ENCODE data around the gene PLCXD1. TPM values are rescaled to one million over a fixed set of nuclear protein-coding genes. Genes with fewer than 3 reads are reported as not detected.

PLCXD1 gene
- total RNA-seq, 1 donor from 2014 or later, result 52.4 TPM

DNA sequence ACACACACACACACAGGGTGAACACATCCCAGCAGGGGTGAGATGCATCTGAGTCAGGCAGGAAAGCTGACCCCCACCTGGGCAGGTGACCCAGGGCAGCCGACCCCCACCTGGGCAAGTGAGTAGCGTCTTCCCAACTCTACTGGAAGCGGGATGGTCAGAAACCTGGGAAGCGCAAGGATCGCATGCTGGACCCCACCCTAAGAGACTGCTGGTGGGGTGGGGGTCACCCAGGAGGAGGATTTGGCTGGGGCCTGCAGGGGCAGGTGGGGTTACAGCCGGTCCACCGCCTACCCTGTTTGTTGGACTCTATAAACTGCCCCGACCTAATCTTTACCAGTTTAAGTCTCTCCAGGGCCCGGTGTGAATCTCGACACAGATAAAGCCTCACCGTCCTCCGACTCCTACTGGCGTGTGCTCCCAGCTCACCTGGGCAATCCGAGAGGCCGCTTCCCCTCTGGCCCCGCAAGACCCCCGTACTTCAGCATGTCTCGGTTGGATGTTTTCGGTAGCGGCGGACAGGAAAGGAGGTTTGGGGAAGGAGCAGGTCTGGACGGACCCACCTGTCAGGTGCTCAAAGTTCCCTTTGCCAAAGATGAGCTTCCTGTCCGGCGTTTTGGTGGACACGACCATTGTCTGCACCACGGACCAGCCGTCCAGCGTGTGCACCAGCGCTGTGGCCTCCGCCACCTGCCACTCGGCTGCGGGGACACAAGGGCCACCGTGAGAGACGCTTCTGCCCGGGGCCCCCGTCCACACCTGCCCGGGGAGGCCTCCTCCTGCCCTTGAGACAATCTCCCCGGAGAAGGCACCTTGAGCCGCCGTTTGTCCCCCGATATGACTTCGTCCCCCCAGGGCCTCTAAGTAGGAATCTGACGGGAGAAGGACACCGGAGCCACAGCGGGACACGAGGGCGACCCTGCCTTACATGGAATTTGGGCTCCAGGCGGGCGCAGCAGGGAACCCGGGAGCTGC lies 35.5 kb downstream of the PLCXD1 start:
- Mint-ChIP-seq H3K27ac (ENCODE audit: unreplicated experiment) (no peak overlapping the region), H3K27me3 (ENCODE audit: low read depth) (peaks cover 10% of the 10 kb centered on the region), H3K9me3 (peaks cover 4% of the 10 kb centered on the region), H3K4me1 (peaks cover 11% of the 10 kb centered on the region), H3K36me3 (ENCODE audit: low read depth) (peaks cover 13% of the 10 kb centered on the region), H3K4me3 (peak overlapping the region; percentile 73)
- TF ChIP-seq, protein P1, sequence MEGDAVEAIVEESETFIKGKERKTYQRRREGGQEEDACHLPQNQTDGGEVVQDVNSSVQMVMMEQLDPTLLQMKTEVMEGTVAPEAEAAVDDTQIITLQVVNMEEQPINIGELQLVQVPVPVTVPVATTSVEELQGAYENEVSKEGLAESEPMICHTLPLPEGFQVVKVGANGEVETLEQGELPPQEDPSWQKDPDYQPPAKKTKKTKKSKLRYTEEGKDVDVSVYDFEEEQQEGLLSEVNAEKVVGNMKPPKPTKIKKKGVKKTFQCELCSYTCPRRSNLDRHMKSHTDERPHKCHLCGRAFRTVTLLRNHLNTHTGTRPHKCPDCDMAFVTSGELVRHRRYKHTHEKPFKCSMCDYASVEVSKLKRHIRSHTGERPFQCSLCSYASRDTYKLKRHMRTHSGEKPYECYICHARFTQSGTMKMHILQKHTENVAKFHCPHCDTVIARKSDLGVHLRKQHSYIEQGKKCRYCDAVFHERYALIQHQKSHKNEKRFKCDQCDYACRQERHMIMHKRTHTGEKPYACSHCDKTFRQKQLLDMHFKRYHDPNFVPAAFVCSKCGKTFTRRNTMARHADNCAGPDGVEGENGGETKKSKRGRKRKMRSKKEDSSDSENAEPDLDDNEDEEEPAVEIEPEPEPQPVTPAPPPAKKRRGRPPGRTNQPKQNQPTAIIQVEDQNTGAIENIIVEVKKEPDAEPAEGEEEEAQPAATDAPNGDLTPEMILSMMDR (conservative IDR thresholded peaks at IDR 0.05), result no peak
- DNase-seq (ENCODE audit: low read depth, low spot score), result no peak

- H3K9me3 Mint-ChIP-seq, result peaks cover 4% of the 10 kb centered on the region
- peaks cover 11% of the 10 kb centered on the region for H3K4me1 Mint-ChIP-seq
- DNase-seq (ENCODE audit: low read depth, low spot score), result no peak
- TF ChIP-seq, protein P1 (conservative IDR thresholded peaks at IDR 0.05), result no peak
- peak overlapping the region; percentile 100 for H3K4me3 Mint-ChIP-seq
- H3K27me3 Mint-ChIP-seq (ENCODE audit: low read depth), result peaks cover 7% of the 10 kb centered on the region
- H3K27ac Mint-ChIP-seq (ENCODE audit: unreplicated experiment), result peak overlapping the region; percentile 22
- peaks cover 8% of the 10 kb centered on the region for H3K36me3 Mint-ChIP-seq (ENCODE audit: low read depth)
Measured at GRCh38 chrX:317424-318067, 36.4 kb downstream of the PLCXD1 start.

DNA sequence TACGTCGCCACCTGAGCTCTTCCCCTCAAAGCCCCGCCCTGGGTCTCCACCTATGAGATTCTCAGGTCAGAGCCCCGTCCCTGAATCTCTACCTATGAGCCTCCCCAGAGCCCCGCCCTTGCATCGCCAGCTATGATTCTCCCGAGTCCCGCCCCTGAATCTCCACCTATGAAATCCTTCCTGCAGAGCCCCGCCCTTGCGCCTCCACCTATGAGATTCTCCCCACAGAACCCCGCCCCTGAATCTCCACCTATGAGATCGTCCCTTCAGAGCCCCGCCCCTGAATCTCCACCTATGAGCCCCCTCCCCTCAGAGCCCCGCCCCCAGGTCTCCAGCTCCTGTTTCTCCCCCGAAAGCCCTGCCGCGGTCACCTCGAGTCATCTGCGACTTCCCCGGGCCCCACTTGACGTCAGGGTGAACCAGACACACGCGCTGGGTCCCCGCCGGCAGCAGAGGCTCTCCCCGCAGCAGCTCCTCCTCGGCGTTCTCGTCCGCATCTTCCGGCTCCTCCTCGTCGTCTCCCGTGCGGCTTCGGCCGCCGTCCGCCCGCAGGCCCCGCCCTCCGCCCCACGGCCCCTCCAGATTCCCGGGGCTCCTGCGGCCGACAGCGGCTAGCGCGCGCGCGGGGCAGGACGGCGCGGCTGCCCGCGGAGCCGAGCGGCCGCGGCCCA lies 37.0 kb downstream of the PLCXD1 start:
- DNase-seq (ENCODE audit: low read depth, low spot score), result peak; percentile 92
- TF ChIP-seq, protein P1 (conservative IDR thresholded peaks at IDR 0.05), result no peak
- Mint-ChIP-seq H3K27ac (ENCODE audit: unreplicated experiment) (peak overlapping the region; percentile 99), H3K27me3 (ENCODE audit: low read depth) (peaks cover 10% of the 10 kb centered on the region), H3K36me3 (ENCODE audit: low read depth) (peaks cover 9% of the 10 kb centered on the region), H3K4me1 (peaks cover 13% of the 10 kb centered on the region), H3K9me3 (peaks cover 4% of the 10 kb centered on the region), H3K4me3 (peak overlapping the region; percentile 100)

DNA sequence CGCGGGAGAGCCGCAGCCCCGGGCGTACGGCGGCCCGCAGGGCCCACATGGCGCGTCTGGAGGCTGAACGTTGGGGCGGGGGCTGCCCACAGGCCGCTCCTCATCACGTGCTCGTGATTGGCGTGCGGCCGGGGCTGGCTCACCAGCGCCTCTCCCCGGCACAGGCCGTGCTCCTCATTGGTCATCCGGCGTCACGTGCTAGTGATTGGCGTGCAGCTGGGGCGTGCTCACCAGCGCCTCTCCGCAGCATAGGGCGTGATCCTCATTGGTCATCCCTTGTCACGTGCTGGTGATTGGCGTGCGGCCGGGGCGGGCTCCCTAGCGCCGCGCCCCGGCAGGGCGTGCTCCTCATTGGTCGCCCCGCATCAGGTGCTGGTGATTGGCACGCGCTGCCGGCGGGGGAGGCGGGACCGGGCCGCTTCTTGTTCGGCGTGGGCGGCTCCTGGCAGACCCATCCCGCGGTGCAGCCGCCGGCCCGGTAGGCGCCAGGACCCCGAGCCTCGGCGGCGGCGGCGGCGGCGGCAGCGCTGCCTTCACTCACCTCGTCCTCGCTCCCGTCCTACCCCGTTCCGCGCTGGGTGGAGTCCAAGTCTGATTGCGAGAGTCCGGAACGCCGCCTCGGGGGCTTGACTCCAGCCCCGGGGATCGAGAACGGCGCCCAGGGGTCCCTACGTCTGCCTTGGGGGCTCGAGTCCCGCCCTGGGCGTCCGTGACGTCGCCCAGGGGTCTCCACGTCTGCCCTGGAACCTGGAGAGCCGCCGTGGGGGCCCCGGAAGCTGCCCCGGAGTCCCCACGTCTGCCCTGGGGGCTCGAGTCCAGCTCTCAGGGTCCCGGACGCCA lies 37.8 kb downstream of the PLCXD1 start, which contains the start of gene GTPBP6:
Gene GTPBP6 (minus strand): TSS at position 58 of the 840 bp plus-strand sequence. CDS start 9 bp downstream, at position 49.
- TF ChIP-seq, protein P1 (conservative IDR thresholded peaks at IDR 0.05), result no peak
- Mint-ChIP-seq H3K36me3 (ENCODE audit: low read depth) (peaks cover 7% of the 10 kb centered on the region), H3K4me3 (peak within 1 kb of the TSS; percentile 100), H3K27me3 (ENCODE audit: low read depth) (peaks cover 17% of the 10 kb centered on the region), H3K9me3 (peaks cover 4% of the 10 kb centered on the region), H3K4me1 (peaks cover 20% of the 10 kb centered on the region), H3K27ac (ENCODE audit: unreplicated experiment) (peak within 1 kb of the TSS; percentile 99)
- peak; percentile 93 for DNase-seq (ENCODE audit: low read depth, low spot score)

Measured in neural crest cell (in vitro differentiated cells).